ENCODE measurements around the gene TPRG1. TPM values are rescaled to one million over a fixed set of nuclear protein-coding genes. Genes with fewer than 3 reads are reported as not detected.

The TPRG1 gene
- total and polyA plus RNA-seq, 2 of the 4 experiments (the other 2 are of a cell fraction), result 0.17 TPM; not detected in 1

DNA sequence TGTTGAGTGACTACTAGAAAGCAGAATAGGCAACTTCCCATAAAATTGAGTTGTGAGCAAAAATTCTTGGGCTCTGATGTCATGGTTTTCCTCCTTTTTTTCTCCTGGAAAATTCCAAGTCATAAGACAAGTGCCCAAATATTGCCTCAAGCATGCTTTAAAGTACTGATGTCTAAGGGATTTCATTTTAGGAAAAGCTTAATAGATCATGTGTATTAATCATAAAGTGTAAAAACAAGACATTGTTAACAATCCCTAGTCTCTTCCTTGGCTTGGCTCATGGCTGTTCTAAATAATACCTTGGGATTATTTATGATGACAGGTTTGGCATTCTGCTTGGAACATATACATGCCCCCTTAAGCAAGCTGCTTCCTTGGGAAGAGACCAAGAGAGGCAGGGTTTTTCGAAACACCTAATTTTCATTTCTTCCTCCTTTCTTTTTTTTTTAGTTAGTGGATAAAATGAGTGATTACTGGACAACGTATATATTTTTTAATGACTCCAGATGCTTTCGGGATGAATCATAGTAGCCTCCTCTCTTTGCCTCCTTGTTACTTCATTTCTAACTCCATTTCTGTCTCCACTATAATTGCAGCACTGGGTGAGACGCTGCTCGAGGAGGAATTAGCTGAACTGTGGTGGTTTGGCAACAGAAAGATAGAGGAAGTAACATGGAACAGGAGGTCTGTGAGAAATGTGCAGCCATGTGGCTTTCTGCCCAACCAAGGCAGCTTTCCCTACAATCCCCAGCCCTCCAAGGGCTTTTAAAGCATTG is 104.9 kb downstream of the TPRG1 start:
- no peaks in the 10 kb centered on the region; the same call in 1 of the 2 replicates for H3K9me1 ChIP-seq (ENCODE audit: insufficient read depth, low read length)
- H3K36me3 ChIP-seq (ENCODE audit: control insufficient read depth, insufficient read depth, low read length), result no peaks in the 10 kb centered on the region
- no peak overlapping the region for H2AK9ac ChIP-seq (replicated peaks; ENCODE audit: low read depth, low read length, poor library complexity)
- H2AK5ac ChIP-seq (ENCODE audit: low read depth, low read length), result no peak overlapping the region
- no peaks in the 10 kb centered on the region for H3K27me3 ChIP-seq (ENCODE audit: control insufficient read depth, insufficient read depth, low read length)
- DNase-seq, result peak; percentile 28
- H3K18ac ChIP-seq (ENCODE audit: low read depth, low read length), result no peak overlapping the region
- ChIA-PET CTCF (no interaction called here), POLR2A (ENCODE audit: unreplicated experiment) (no interaction called here)
- H2BK15ac ChIP-seq (ENCODE audit: low read depth, low read length), result no peak overlapping the region
- in situ Hi-C loops (cut with MboI; ENCODE audit: low sequenced_read_pairs), result no loop called here
- 0 out of 2 replicates have a peak overlapping the region, but pooled peaks have one; percentile 23 for H3K56ac ChIP-seq (ENCODE audit: extremely low read depth, insufficient read depth, low read length)
- peak overlapping the region; percentile 32; the same call in 1 of the 2 replicates for H2BK120ac ChIP-seq (ENCODE audit: low read depth, low read length)
- BruUV-seq (replicated peaks), result no TSS peak
- no peaks in the 10 kb centered on the region for H3K9me3 ChIP-seq (ENCODE audit: control insufficient read depth, insufficient read depth, low read length)
- TF ChIP-seq RAD21 (IDR thresholded peaks at IDR 0.05; ENCODE audit: low read length) (no peak), POLR2A (IDR thresholded peaks at IDR 0.05; ENCODE audit: low read depth, low read length) (no peak)
- TF ChIP-seq, protein P1, sequence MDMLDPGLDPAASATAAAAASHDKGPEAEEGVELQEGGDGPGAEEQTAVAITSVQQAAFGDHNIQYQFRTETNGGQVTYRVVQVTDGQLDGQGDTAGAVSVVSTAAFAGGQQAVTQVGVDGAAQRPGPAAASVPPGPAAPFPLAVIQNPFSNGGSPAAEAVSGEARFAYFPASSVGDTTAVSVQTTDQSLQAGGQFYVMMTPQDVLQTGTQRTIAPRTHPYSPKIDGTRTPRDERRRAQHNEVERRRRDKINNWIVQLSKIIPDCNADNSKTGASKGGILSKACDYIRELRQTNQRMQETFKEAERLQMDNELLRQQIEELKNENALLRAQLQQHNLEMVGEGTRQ (IDR thresholded peaks at IDR 0.05; ENCODE audit: low read depth, low read length), result no peak
- no peak overlapping the region for H4K8ac ChIP-seq (ENCODE audit: low read depth in 2 of 2, low read length in 2 of 2)
- H2BK5ac ChIP-seq (ENCODE audit: low read depth, low read length, poor library complexity, severe bottlenecking), result no peak overlapping the region
- no peak overlapping the region for H4K5ac ChIP-seq (ENCODE audit: low read depth, low read length)
- intact Hi-C loops (cut with micrococcal nuclease), result no loop called here
- H3K79me1 ChIP-seq (ENCODE audit: low read depth in 1 of 2, low read length in 2 of 2), result no peaks in the 10 kb centered on the region
- no peak overlapping the region for H3K4me3 ChIP-seq (ENCODE audit: insufficient read depth, low read depth, low read length)
- no peak overlapping the region for H3K27ac ChIP-seq (ENCODE audit: insufficient read depth, low read length)
- H3K4ac ChIP-seq (ENCODE audit: low read depth, low read length), result no peak overlapping the region
- H3K14ac ChIP-seq (replicated peaks; ENCODE audit: low read depth, low read length), result no peak overlapping the region
- peak overlapping the region; percentile 60 for H2AFZ ChIP-seq (replicated peaks; ENCODE audit: low read length, poor library complexity)
- H3K9ac ChIP-seq (ENCODE audit: low read depth, low read length), result no peak overlapping the region
- peaks cover 3% of the 10 kb centered on the region; the same call in 1 of the 2 replicates for H3K4me1 ChIP-seq (ENCODE audit: control insufficient read depth, insufficient read depth, low read length)
- no peaks in the 10 kb centered on the region for H4K20me1 ChIP-seq (ENCODE audit: insufficient read depth, low read length)
- no peak overlapping the region; the same call in 1 of the 2 replicates for H3K23ac ChIP-seq (ENCODE audit: low read depth, low read length)
- ATAC-seq (ENCODE audit: low read depth), result peak; percentile 35; the same call in 1 of the 2 replicates
- peak overlapping the region; percentile 23; the same call in 1 of the 2 replicates for H2BK20ac ChIP-seq (ENCODE audit: low read depth, low read length)
- no peak overlapping the region for H4K91ac ChIP-seq (ENCODE audit: insufficient read depth, low read depth, low read length)
- H3K4me2 ChIP-seq (ENCODE audit: low read depth, low read length), result peak overlapping the region; percentile 56
- WGBS, 2 experiments (ENCODE audit: extremely low coverage in 2 of 2, insufficient read length in 1 of 2), result no CpG with 5 or more reads among the region's 5 CpGs
- dilution Hi-C loops (cut with HindIII; ENCODE audit: low sequenced_read_pairs, unreplicated experiment), result no loop called here
